Cardiac fibroblast (primary cell): ENCODE results near the gene FBF1.

ENCODE experiments used
- DNase-seq, 2 donors: peaks; one replicate each; pipeline versions ENCODE4 v3.0.0 to v3.0.0-alpha.2; 2010; ENCODE audit warnings: low read depth in 2 of 2
- H3K4me3 ChIP-seq, 2 donors: replicated peaks in 1 of 2; 1 replicate in 1 of 2; 2 replicates in 1 of 2; pipeline ENCODE4 v1.5.1; 2011; ENCODE audit warnings: low read depth in 2 of 2, low read length in 2 of 2, mild to moderate bottlenecking in 2 of 2, moderate library complexity in 1 of 2
- CTCF ChIP-seq: IDR thresholded peaks from one replicate; pipeline ENCODE4 v1.5.1; 2011; ENCODE audit warnings: low read depth, mild to moderate bottlenecking, low read length, inconsistent platforms

FBF1 gene

GRCh38 chr17:75940727-75941441, at the start of gene FBF1:
Gene FBF1 (minus strand): TSS chr17:75941042. CDS start chr17:75938149, 2,893 bp downstream.
- DNase-seq, result peak; percentile 93 to 97
- TF ChIP-seq CTCF, result no peak
- peak within 1 kb of the TSS; percentile 86 for H3K4me3 ChIP-seq

GRCh38 chr17:75987041-75987440, 46.2 kb upstream of the FBF1 start:
- no peak for DNase-seq
- no peak for TF ChIP-seq CTCF
- no peak overlapping the region for H3K4me3 ChIP-seq

GRCh38 chr17:75985986-75986385, 45.1 kb upstream of the FBF1 start:
- H3K4me3 ChIP-seq, result no peak overlapping the region
- no peak for DNase-seq
- no peak for TF ChIP-seq CTCF

- H3K4me3 ChIP-seq, result no peak overlapping the region
- no peak for TF ChIP-seq CTCF
- peak in 1 of 2 donors; percentile 42 for DNase-seq
Measured at GRCh38 chr17:75983501-75984181, 42.8 kb upstream of the FBF1 start.

- DNase-seq, result no peak
- no peak overlapping the region for H3K4me3 ChIP-seq
- TF ChIP-seq CTCF, result no peak
Measured at GRCh38 chr17:75981019-75981615, 40.3 kb upstream of the FBF1 start.

- H3K4me3 ChIP-seq, result peak overlapping the region; percentile 82 to 89
- TF ChIP-seq CTCF, result no peak
- DNase-seq, result peak in 1 of 2 donors; percentile 20
Measured at GRCh38 chr17:75980188-75981018, 39.6 kb upstream of the FBF1 start.
